CD4-positive, alpha-beta T cell (primary cell): ENCODE data around the gene OASL. TPM values are rescaled to one million over a fixed set of nuclear protein-coding genes. Genes with fewer than 3 reads are reported as not detected.

Experiments
- ATAC-seq: fragments of 200-7000 bp; cut with Tn5 transposase; one replicate; pipeline ENCODE4 v1.10.0; 2022; ENCODE audit warnings: mild to moderate bottlenecking; ENCODE audit not compliant: poor library complexity
- CTCF ChIA-PET: fragments of 350-600 bp; sonication (Branson Sonifier 250); formaldehyde crosslinking; loops from one replicate; lab custom pipeline; 2021; ENCODE audit warnings: antibody characterized with exemption, inconsistent platforms; lab: Charles Lee
- POLR2A ChIA-PET: fragments of 350-600 bp; sonication (Branson Sonifier 250); formaldehyde crosslinking; loops from one replicate; lab custom pipeline; 2021; ENCODE audit warnings: antibody characterized with exemption, inconsistent platforms; lab: Charles Lee
- DNase-seq, 14 experiments: peaks; one replicate each; pipeline ENCODE4 v3.0.0-alpha.2; 2013 to 2020; ENCODE audit warnings: mixed read lengths in 2 of 14
- H3K27ac ChIP-seq, 2 donors: one replicate each; pipeline versions ENCODE4 v1.5.1 to v1.7.0; 2013; ENCODE audit warnings: low read length in 2 of 2, low read depth in 1 of 2, mild to moderate bottlenecking in 1 of 2
- H3K27me3 ChIP-seq, 2 experiments: 1 replicate in 1 of 2; 2 replicates in 1 of 2; pipeline versions ENCODE4 v1.6.1 to v1.7.0; 2013; ENCODE audit warnings: low read length in 2 of 2, control low read depth in 1 of 2, mild to moderate bottlenecking in 1 of 2, moderate library complexity in 1 of 2; ENCODE audit not compliant: insufficient read depth in 2 of 2, control insufficient read depth in 1 of 2
- H3K36me3 ChIP-seq: one replicate; pipeline ENCODE4 v1.6.1; 2013; ENCODE audit warnings: low read length, control low read depth; ENCODE audit not compliant: insufficient read depth
- H3K4me1 ChIP-seq: one replicate; pipeline ENCODE4 v1.6.1; 2013; ENCODE audit warnings: low read length, control low read depth; ENCODE audit not compliant: insufficient read depth
- H3K4me3 ChIP-seq: one replicate; pipeline ENCODE4 v1.5.1; 2013; ENCODE audit warnings: mild to moderate bottlenecking, low read length, moderate library complexity
- H3K9me3 ChIP-seq, 2 experiments: 1 replicate in 1 of 2; 2 replicates in 1 of 2; pipeline versions ENCODE4 v1.6.1 to v1.7.0; 2013; ENCODE audit warnings: low read length in 2 of 2, mild to moderate bottlenecking in 2 of 2, control low read depth in 1 of 2, moderate library complexity in 1 of 2; ENCODE audit not compliant: control insufficient read depth in 1 of 2, insufficient read depth in 1 of 2
- H3K27ac Mint-ChIP-seq: one replicate; pipeline ENCODE4 v1.8.0; 2020; ENCODE audit warnings: mixed read lengths
- H3K27me3 Mint-ChIP-seq: one replicate; pipeline ENCODE4 v1.8.0; 2021; ENCODE audit warnings: mixed read lengths
- H3K36me3 Mint-ChIP-seq: one replicate; pipeline ENCODE4 v1.8.0; 2021; ENCODE audit warnings: low read depth, mixed read lengths
- H3K4me1 Mint-ChIP-seq: one replicate; pipeline ENCODE4 v1.8.0; 2021; ENCODE audit warnings: low read depth, mixed read lengths
- H3K4me3 Mint-ChIP-seq: one replicate; pipeline ENCODE4 v1.8.0; 2020; ENCODE audit warnings: mild to moderate bottlenecking, mixed read lengths
- H3K9me3 Mint-ChIP-seq: one replicate; pipeline ENCODE4 v1.8.0; 2020; ENCODE audit warnings: mixed read lengths
- CTCF ChIP-seq: fragments of 200-600 bp; IDR thresholded peaks from one replicate; pipeline ENCODE4 v1.8.0; 2022; ENCODE audit warnings: antibody characterized with exemption, mild to moderate bottlenecking
- intact Hi-C, 2 experiments: fragments of 100-400 bp; cut with DNase I in 1 of 2; cut with micrococcal nuclease in 1 of 2; formaldehyde crosslinking; loops; one replicate each; pipeline versions ENCODE4 v1.15.1 to v1.9.0; 2023 to 2025; cut with DNase I, micrococcal nuclease
- total RNA-seq, 174 experiments: library from RNA in 2 of 174; stranded (reverse) in 2 of 174; gene quantifications; one replicate each; pipeline ENCODE4 v1.2.3 and lab custom pipeline; 2021 to 2026

Gene OASL
- total RNA-seq, 2 experiments from 2014 or later, result 33.0 to 34.7 TPM

- intact Hi-C loops, result loop anchor here (10.0 kb wide), 2 partner anchors 125 to 265 kb away; partner anchors contain the start of gene UNC119B (in 1 of the 2)
- DNase-seq (no peak), ATAC-seq (no peak)
- no peaks in the 10 kb centered on the region for H3K27me3 Mint-ChIP-seq
- POLR2A ChIA-PET, result no interaction called here
- Histone ChIP-seq H3K27me3 (no peaks in the 10 kb centered on the region), H3K4me3 (no peak overlapping the region), H3K9me3 (no peaks in the 10 kb centered on the region), H3K36me3 (no peaks in the 10 kb centered on the region), H3K4me1 (no peaks in the 10 kb centered on the region), H3K27ac (no peak overlapping the region)
- no peaks in the 10 kb centered on the region for H3K9me3 Mint-ChIP-seq
- H3K4me1 Mint-ChIP-seq, result no peaks in the 10 kb centered on the region
- CTCF ChIA-PET, result no interaction called here
- no peak for TF ChIP-seq CTCF
- no peak overlapping the region for H3K4me3 Mint-ChIP-seq
- H3K36me3 Mint-ChIP-seq, result no peaks in the 10 kb centered on the region
- no peak overlapping the region for H3K27ac Mint-ChIP-seq
Observed at GRCh38 chr12:120979862-120980696, 59.0 kb downstream of the OASL start.

GRCh38 chr12:120979220-120979861 lies 59.7 kb downstream of the OASL start:
- Mint-ChIP-seq H3K27me3 (no peaks in the 10 kb centered on the region), H3K4me3 (no peak overlapping the region), H3K9me3 (no peaks in the 10 kb centered on the region), H3K27ac (no peak overlapping the region), H3K4me1 (no peaks in the 10 kb centered on the region), H3K36me3 (no peaks in the 10 kb centered on the region)
- ChIA-PET POLR2A (no interaction called here), CTCF (no interaction called here)
- ATAC-seq, result no peak
- Histone ChIP-seq H3K4me1 (no peaks in the 10 kb centered on the region), H3K4me3 (no peak overlapping the region), H3K9me3 (no peaks in the 10 kb centered on the region), H3K36me3 (no peaks in the 10 kb centered on the region), H3K27ac (no peak overlapping the region), H3K27me3 (no peaks in the 10 kb centered on the region)
- intact Hi-C loops, result loop anchor here (10.0 kb wide), 2 partner anchors 125 to 265 kb away; partner anchors contain the start of gene UNC119B (in 1 of the 2)
- DNase-seq, result no peak
- no peak for TF ChIP-seq CTCF

DNA sequence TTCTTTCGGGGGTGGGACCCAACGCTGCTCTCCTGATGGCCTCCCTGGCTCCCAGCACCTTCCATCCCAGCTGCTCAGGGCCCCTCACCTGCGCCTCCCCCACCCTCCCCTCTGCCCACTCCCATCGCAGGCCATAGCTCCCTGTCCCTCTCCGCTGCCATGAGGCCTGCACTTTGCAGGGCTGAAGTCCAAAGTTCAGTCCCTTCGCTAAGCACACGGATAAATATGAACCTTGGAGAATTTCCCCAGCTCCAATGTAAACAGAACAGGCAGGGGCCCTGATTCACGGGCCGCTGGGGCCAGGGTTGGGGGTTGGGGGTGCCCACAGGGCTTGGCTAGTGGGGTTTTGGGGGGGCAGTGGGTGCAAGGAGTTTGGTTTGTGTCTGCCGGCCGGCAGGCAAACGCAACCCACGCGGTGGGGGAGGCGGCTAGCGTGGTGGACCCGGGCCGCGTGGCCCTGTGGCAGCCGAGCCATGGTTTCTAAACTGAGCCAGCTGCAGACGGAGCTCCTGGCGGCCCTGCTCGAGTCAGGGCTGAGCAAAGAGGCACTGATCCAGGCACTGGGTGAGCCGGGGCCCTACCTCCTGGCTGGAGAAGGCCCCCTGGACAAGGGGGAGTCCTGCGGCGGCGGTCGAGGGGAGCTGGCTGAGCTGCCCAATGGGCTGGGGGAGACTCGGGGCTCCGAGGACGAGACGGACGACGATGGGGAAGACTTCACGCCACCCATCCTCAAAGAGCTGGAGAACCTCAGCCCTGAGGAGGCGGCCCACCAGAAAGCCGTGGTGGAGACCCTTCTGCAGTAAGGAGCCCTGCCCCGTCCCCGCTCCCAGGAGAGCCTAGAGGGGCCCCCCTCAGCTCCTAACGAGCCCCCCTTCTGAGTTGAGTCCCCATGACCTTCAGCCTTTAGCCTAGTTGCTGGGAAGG lies 60.5 kb downstream of the OASL start, which contains the start of gene HNF1A:
Gene HNF1A, plus strand, starts transcription at position 248 of the 924 bp plus-strand sequence. Its CDS starts 226 bp downstream, at position 474.
- Mint-ChIP-seq H3K4me1 (no peaks in the 10 kb centered on the region), H3K9me3 (no peaks in the 10 kb centered on the region), H3K27ac (no peak within 1 kb of the TSS), H3K4me3 (no peak within 1 kb of the TSS), H3K27me3 (no peaks in the 10 kb centered on the region), H3K36me3 (no peaks in the 10 kb centered on the region)
- Histone ChIP-seq H3K9me3 (no peaks in the 10 kb centered on the region), H3K27ac (no peak within 1 kb of the TSS), H3K4me3 (no peak within 1 kb of the TSS), H3K36me3 (no peaks in the 10 kb centered on the region), H3K27me3 (no peaks in the 10 kb centered on the region), H3K4me1 (no peaks in the 10 kb centered on the region)
- intact Hi-C loops, result loop anchor here (10.0 kb wide), 2 partner anchors 124 to 264 kb away; partner anchors contain the start of gene UNC119B (in 1 of the 2)
- ChIA-PET CTCF (no interaction called here), POLR2A (no interaction called here)
- no peak for TF ChIP-seq CTCF
- ATAC-seq (no peak), DNase-seq (no peak)
